Heart left ventricle (tissue), 16 donors: ENCODE measurements around the gene VIM. TPM values are rescaled to one million over a fixed set of nuclear protein-coding genes. Genes with fewer than 3 reads are reported as not detected.

Source experiments
- ATAC-seq, 4 donors: fragments of 200-7000 bp; cut with Tn5 transposase; one replicate each; pipeline ENCODE4 v1.9.1; 2020 to 2022; ENCODE audit warnings: moderate library complexity in 4 of 4, mild to moderate bottlenecking in 3 of 4, moderate number of reproducible peaks in 1 of 4
- DNase-seq, 5 donors: peaks; one replicate each; pipeline ENCODE4 v3.0.0-alpha.2; 2020
- H3K27ac ChIP-seq, 12 donors: fragments of 200-600 bp; sonication (generic) in 4 of 12; one replicate each; pipeline versions ENCODE4 v1.5.0 to v1.8.0; 2016 to 2022; ENCODE audit warnings: mild to moderate bottlenecking in 2 of 12
- H3K27me3 ChIP-seq, 9 donors: fragments of 200-600 bp; sonication (generic) in 2 of 9; one replicate each; pipeline versions ENCODE4 v1.5.1 to v1.8.0; 2016 to 2022; ENCODE audit warnings: mild to moderate bottlenecking in 3 of 9
- H3K36me3 ChIP-seq, 9 donors: fragments of 200-600 bp; sonication (generic) in 2 of 9; one replicate each; pipeline versions ENCODE4 v1.5.0 to v1.8.0; 2018 to 2022; ENCODE audit warnings: mild to moderate bottlenecking in 2 of 9
- H3K4me1 ChIP-seq, 12 donors: fragments of 200-600 bp; sonication (generic) in 4 of 12; one replicate each; pipeline versions ENCODE4 v1.5.0 to v1.8.0; 2016 to 2022; ENCODE audit warnings: mild to moderate bottlenecking in 3 of 12
- H3K4me3 ChIP-seq, 12 donors: fragments of 200-600 bp; sonication (generic) in 4 of 12; one replicate each; pipeline versions ENCODE4 v1.5.0 to v1.8.0; 2017 to 2022; ENCODE audit warnings: mild to moderate bottlenecking in 9 of 12, moderate library complexity in 4 of 12
- H3K9me3 ChIP-seq, 12 donors: fragments of 200-600 bp; sonication (generic) in 4 of 12; one replicate each; pipeline versions ENCODE4 v1.5.0 to v1.8.0; 2016 to 2022; ENCODE audit warnings: mild to moderate bottlenecking in 1 of 12
- CTCF ChIP-seq, 12 donors: fragments of 200-600 bp; sonication (generic) in 4 of 12; IDR thresholded peaks; one replicate each; pipeline versions ENCODE4 v1.5.0 to v1.8.0; 2018 to 2022; ENCODE audit warnings: antibody characterized with exemption in 12 of 12, mild to moderate bottlenecking in 5 of 12
- POLR2A ChIP-seq, 2 donors: fragments of 450-650 bp; IDR thresholded peaks; one replicate each; pipeline ENCODE4 v1.6.1; 2017; ENCODE audit warnings: antibody characterized with exemption in 2 of 2, mild to moderate bottlenecking in 2 of 2, moderate library complexity in 2 of 2
- WGBS, 4 donors: extraction: QIAGEN DNeasy Blood & Tissue Kit in 2 of 4; methylation state at CpG; one replicate each; pipeline versions ENCODE4 v1.1.5 to v1.1.7; 2013 to 2018; 5-methylcytosine and 5-hydroxymethylcytosine counted together
- intact Hi-C, 10 donors: fragments of 100-400 bp; cut with DNase I; formaldehyde crosslinking; loops; one replicate each; pipeline versions ENCODE4 v1.11.1 to v1.14.2; 2022
- polyA plus RNA-seq, 2 donors: library from polyadenylated mRNA; stranded (reverse); fragments of 200-250 nt; gene quantifications; one replicate each; pipeline ENCODE4 v1.2.3, GENCODE V29; 2013
- total RNA-seq, 9 donors: library from RNA; depleted of rRNA in 2 of 9; stranded (reverse); fragments of >200 nt in 2 of 9; fragmentation: NEBNext Ultra II Directional in 3 of 9; extraction: Animal tissue kit (Norgen Biotek cat#: 25700) in 3 of 9; gene quantifications; one replicate each; pipeline versions ENCODE4 v1.1.0 to v1.2.4, GENCODE V29; 2016 to 2023
- donor health status: ischemic (EF 13 %, LVEDD 7.1; RV severe dilation, severe dysfunction).
- donor health status: healthy with polysubstance abuse.
- donor health status: DM: no; HTN: yes; CAD: no.
- donor health status: DM: no; HTN: no; CAD: no.
- donor health status: ischemic (EF 25% LVEDD 6.9; RV normal size, moderate dysfunction).
- donor health status: ischemic (EF 25% LVEDD 5.7; RV mildly dilated, moderate dysfunction).
- donor health status: healthy.
- donor health status: DM: yes; HTN: yes; CAD: no.
- donor health status: ischemic (EF 35%, LVEDD 5.7; RV mildly dilated, moderate dysfunction).
- donor health status: nonischemic (EF 11% LVEDD 7.7; RV severe dilation, severe dysfunction).
- donor health status: DM: yes; HTN: yes; CAD: no.
- donor health status: PGD.
- donor health status: ischemic (EF 29% LVEDD 5.4; RV normal size, mild dysfunction).
- donor health status: nonischemic (EF 23%, LVEDD 6.1; RV moderate dilation, normal function).

The VIM gene
- total and polyA plus RNA-seq, 11 donors = 249 to 1,163 (median 387) TPM

- intact Hi-C loops = no loop called here
- peaks cover 0 to 11% (median 0%) of the 10 kb centered on the region in 12 donors for H3K9me3 ChIP-seq
- WGBS, 4 donors = 84 to 96% (median 93%) methylated on average over 5 of the region's 5 CpGs
Observed at GRCh38 chr10:17241611-17242333, 13.7 kb downstream of the VIM start.

GRCh38 chr10:17244700-17245365 lies 16.8 kb downstream of the VIM start:
- intact Hi-C loops = no loop called here
- no peak for DNase-seq
- no peak for ATAC-seq
- H3K27me3 ChIP-seq = no peaks in the 10 kb centered on the region
- H3K9me3 ChIP-seq = peaks cover 0 to 18% (median 0%) of the 10 kb centered on the region in 12 donors
- no peaks in the 10 kb centered on the region for H3K36me3 ChIP-seq
- no peaks in the 10 kb centered on the region for H3K4me1 ChIP-seq
- TF ChIP-seq CTCF (IDR thresholded peaks at IDR 0.05) (no peak), POLR2A (IDR thresholded peaks at IDR 0.05) (no peak)
- no peak overlapping the region for H3K4me3 ChIP-seq
- H3K27ac ChIP-seq = no peak overlapping the region

More at GRCh38 chr10:17241611-17242333, 13.7 kb downstream of the VIM start:
- Histone ChIP-seq H3K4me1 (peaks cover 0 to 19% (median 0%) of the 10 kb centered on the region in 12 donors), H3K36me3 (peaks cover 0 to 20% (median 12%) of the 10 kb centered on the region in 9 donors), H3K27me3 (no peaks in the 10 kb centered on the region), H3K4me3 (no peak overlapping the region), H3K27ac (no peak overlapping the region)
- no peak for DNase-seq
- TF ChIP-seq CTCF (IDR thresholded peaks at IDR 0.05) (no peak), POLR2A (IDR thresholded peaks at IDR 0.05) (no peak)
- no peak for ATAC-seq

GRCh38 chr10:17247210-17247609 lies 19.2 kb downstream of the VIM start:
- WGBS, 4 donors = 62 to 85% (median 79%) methylated on average over 1 of the region's 1 CpG

More at GRCh38 chr10:17247210-17247609, 19.2 kb downstream of the VIM start:
- ATAC-seq (no peak), DNase-seq (no peak)
- Histone ChIP-seq H3K27ac (no peak overlapping the region), H3K4me3 (no peak overlapping the region), H3K36me3 (no peaks in the 10 kb centered on the region), H3K27me3 (no peaks in the 10 kb centered on the region), H3K4me1 (no peaks in the 10 kb centered on the region), H3K9me3 (peaks cover 0 to 9% (median 0%) of the 10 kb centered on the region in 12 donors)
- intact Hi-C loops = no loop called here
- TF ChIP-seq CTCF (IDR thresholded peaks at IDR 0.05) = no peak
- no peak for TF ChIP-seq POLR2A (IDR thresholded peaks at IDR 0.05)
